H1 (cell line): ENCODE results near the gene TNRC6A. TPM values are rescaled to one million over a fixed set of nuclear protein-coding genes. Genes with fewer than 3 reads are reported as not detected.

Experiments used
- CTCF ChIA-PET: fragments of 300-600 bp; sonication (Branson Sonifier 250); formaldehyde crosslinking; loops from one replicate; lab custom pipeline; 2021; ENCODE audit not compliant: partially characterized antibody; lab: Charles Lee
- POLR2A ChIA-PET: fragments of 300-600 bp; sonication (Branson Sonifier 250); formaldehyde crosslinking; loops from one replicate; lab custom pipeline; 2021; ENCODE audit warnings: inconsistent platforms; ENCODE audit not compliant: partially characterized antibody; lab: Charles Lee
- DNase-seq, 2 experiments: peaks; one replicate each; pipeline versions ENCODE4 v3.0.0 to v3.0.0-alpha.2; 2010 to 2022; ENCODE audit warnings: low spot score in 2 of 2, low read depth in 1 of 2, mixed read lengths in 1 of 2
- FAIRE-seq: peaks from 2 replicates; lab custom pipeline; 2011; peaks lifted over from hg19 to GRCh38; lab: Jason Lieb, UNC
- H2AFZ ChIP-seq: 2 replicates; pipeline ENCODE4 v1.8.1; 2012; ENCODE audit warnings: low read length, inconsistent platforms
- H2AK5ac ChIP-seq: 2 replicates; pipeline ENCODE4 v1.6.1; 2013; ENCODE audit warnings: low read depth, low read length
- H2BK120ac ChIP-seq: replicated peaks from 2 replicates; pipeline ENCODE3; 2013; ENCODE audit warnings: low read depth, low read length, inconsistent platforms
- H2BK12ac ChIP-seq: 2 replicates; pipeline ENCODE4 v1.6.1; 2013; ENCODE audit warnings: low read depth, low read length
- H2BK15ac ChIP-seq: 2 replicates; pipeline ENCODE4 v1.6.1; 2013; ENCODE audit warnings: low read length
- H2BK20ac ChIP-seq: 2 replicates; pipeline ENCODE4 v1.6.1; 2013; ENCODE audit warnings: low read length
- H2BK5ac ChIP-seq: 2 replicates; pipeline ENCODE4 v1.6.1; 2013; ENCODE audit warnings: low read depth, low read length
- H3K14ac ChIP-seq: 2 replicates; pipeline ENCODE4 v1.6.1; 2013; ENCODE audit warnings: inconsistent platforms; ENCODE audit not compliant: insufficient read length
- H3K18ac ChIP-seq: 2 replicates; pipeline ENCODE4 v1.6.1; 2013; ENCODE audit warnings: low read length; ENCODE audit errors: extremely low read depth
- H3K23ac ChIP-seq: 2 replicates; pipeline ENCODE4 v1.6.1; 2013; ENCODE audit warnings: inconsistent platforms; ENCODE audit not compliant: insufficient read length
- H3K23me2 ChIP-seq: 2 replicates; pipeline ENCODE4 v1.6.1; 2013; ENCODE audit warnings: low read depth, low read length
- H3K27ac ChIP-seq: 2 replicates; pipeline ENCODE4 v1.6.1; 2011; ENCODE audit warnings: low read depth, low read length, inconsistent platforms
- H3K27me3 ChIP-seq, 4 experiments: replicated peaks in 1 of 4; 1 replicate in 1 of 4; 2 replicates in 3 of 4; pipeline versions ENCODE4 v1.6.1 to v1.8.1; 2011 to 2013; ENCODE audit warnings: low read length in 3 of 4, mild to moderate bottlenecking in 3 of 4, inconsistent platforms in 2 of 4, mixed read lengths in 2 of 4, moderate library complexity in 1 of 4; ENCODE audit not compliant: control insufficient read depth in 3 of 4, insufficient read depth in 3 of 4; ENCODE audit errors: extremely low read depth in 1 of 4
- H3K36me3 ChIP-seq, 4 experiments: 2 replicates each; pipeline versions ENCODE4 v1.6.1 to v1.8.1; 2011 to 2013; ENCODE audit warnings: mild to moderate bottlenecking in 4 of 4, low read length in 3 of 4, moderate library complexity in 2 of 4, control low read depth in 1 of 4, inconsistent platforms in 1 of 4; ENCODE audit not compliant: insufficient read depth in 4 of 4, control insufficient read depth in 2 of 4
- H3K4ac ChIP-seq: replicated peaks from 2 replicates; pipeline ENCODE3; 2013; ENCODE audit warnings: low read length, low read depth, mixed read lengths, inconsistent platforms; ENCODE audit not compliant: insufficient read length
- H3K4me1 ChIP-seq, 4 experiments: replicated peaks in 1 of 4; 1 replicate in 1 of 4; 2 replicates in 3 of 4; pipeline versions ENCODE4 v1.6.1 to v1.8.1; 2011 to 2013; ENCODE audit warnings: low read length in 3 of 4, inconsistent platforms in 2 of 4, mixed read lengths in 1 of 4; ENCODE audit not compliant: insufficient read depth in 4 of 4, control insufficient read depth in 3 of 4
- H3K4me2 ChIP-seq, 2 experiments: 2 replicates each; pipeline versions ENCODE4 v1.6.1 to v1.8.1; 2011 to 2013; ENCODE audit warnings: low read depth in 2 of 2, low read length in 2 of 2, control low read depth in 1 of 2, inconsistent platforms in 1 of 2, mild to moderate bottlenecking in 1 of 2; ENCODE audit not compliant: insufficient read depth in 1 of 2
- H3K4me3 ChIP-seq, 4 experiments: fragments of 200-600, 300-600 bp in 1 of 4; sonication (generic), shearing (Covaris generic), sonication (Bioruptor Twin) in 1 of 4; 2 replicates each; pipeline versions ENCODE4 v1.5.1 to v1.8.1; 2011 to 2016; ENCODE audit warnings: low read length in 4 of 4, low read depth in 3 of 4, control low read depth in 2 of 4, inconsistent platforms in 2 of 4, mild to moderate bottlenecking in 2 of 4, mixed read lengths in 1 of 4, moderate library complexity in 1 of 4; ENCODE audit not compliant: insufficient read depth in 2 of 4; ENCODE audit errors: extremely low read depth in 1 of 4
- H3K56ac ChIP-seq: replicated peaks from 2 replicates; pipeline ENCODE3; 2013; ENCODE audit warnings: low read depth, mild to moderate bottlenecking, mixed read lengths, low read length, inconsistent platforms; ENCODE audit not compliant: insufficient read length
- H3K79me1 ChIP-seq: 2 replicates; pipeline ENCODE4 v1.6.1; 2013; ENCODE audit warnings: low read depth, low read length, control low read depth
- H3K79me2 ChIP-seq, 2 experiments: 2 replicates each; pipeline versions ENCODE4 v1.6.1 to v1.8.1; 2012 to 2013; ENCODE audit warnings: low read length in 2 of 2, mild to moderate bottlenecking in 2 of 2, inconsistent platforms in 1 of 2; ENCODE audit not compliant: insufficient read depth in 2 of 2, control insufficient read depth in 1 of 2
- H3K9ac ChIP-seq, 4 experiments: replicated peaks in 1 of 4; 1 replicate in 1 of 4; 2 replicates in 3 of 4; pipeline versions ENCODE4 v1.6.1 to v1.8.1; 2011 to 2013; ENCODE audit warnings: low read depth in 3 of 4, low read length in 3 of 4, control low read depth in 2 of 4, mild to moderate bottlenecking in 2 of 4, moderate library complexity in 2 of 4, inconsistent platforms in 1 of 4; ENCODE audit errors: extremely low read depth in 1 of 4
- H3K9me3 ChIP-seq, 2 experiments: 2 replicates each; pipeline versions ENCODE4 v1.6.1 to v1.8.1; 2012 to 2013; ENCODE audit warnings: mild to moderate bottlenecking in 2 of 2, moderate library complexity in 2 of 2, control low read depth in 1 of 2, inconsistent platforms in 1 of 2, low read depth in 1 of 2, low read length in 1 of 2, mixed read lengths in 1 of 2; ENCODE audit not compliant: insufficient read depth in 2 of 2
- H4K20me1 ChIP-seq, 2 experiments: replicated peaks in 1 of 2; 2 replicates each; pipeline versions ENCODE3 to v1.8.1; 2011 to 2013; ENCODE audit warnings: inconsistent platforms in 2 of 2, low read length in 2 of 2, mild to moderate bottlenecking in 1 of 2; ENCODE audit not compliant: insufficient read depth in 2 of 2, control insufficient read depth in 1 of 2
- H4K5ac ChIP-seq: 2 replicates; pipeline ENCODE4 v1.6.1; 2013; ENCODE audit warnings: low read length, low read depth, mixed read lengths, inconsistent platforms; ENCODE audit not compliant: insufficient read length
- H4K8ac ChIP-seq: 2 replicates; pipeline ENCODE4 v1.8.0; 2013; ENCODE audit warnings: mild to moderate bottlenecking, moderate library complexity, low read length, inconsistent platforms; ENCODE audit not compliant: insufficient read depth; ENCODE audit errors: extremely low read depth
- H4K91ac ChIP-seq: replicated peaks from 2 replicates; pipeline ENCODE3; 2013; ENCODE audit warnings: low read length, mixed read lengths, inconsistent platforms; ENCODE audit not compliant: insufficient read length
- BCL11A ChIP-seq, 2 experiments: IDR thresholded peaks; one replicate each; pipeline ENCODE4 v1.6.1; 2011; ENCODE audit warnings: low read depth in 2 of 2, low read length in 2 of 2, mild to moderate bottlenecking in 2 of 2
- CBX5 ChIP-seq: fragments of 300-800, 300-1000 bp; sonication (generic); IDR thresholded peaks from 2 replicates; pipeline ENCODE4 v1.7.1; 2016; ENCODE audit warnings: antibody characterized with exemption, low read length, low read depth
- CHD1 ChIP-seq: IDR thresholded peaks from 2 replicates; pipeline ENCODE4 v1.6.1; 2012; ENCODE audit warnings: low read depth, low read length, improper control_type of control experiment
- HDAC2 ChIP-seq, 2 experiments: fragments of 300-600 bp in 1 of 2; sonication (generic) in 1 of 2; IDR thresholded peaks; 2 replicates each; pipeline ENCODE4 v1.6.1; 2011 to 2012; ENCODE audit warnings: low read depth in 2 of 2, low read length in 2 of 2, mild to moderate bottlenecking in 2 of 2, moderate library complexity in 2 of 2, borderline replicate concordance in 1 of 2, inconsistent platforms in 1 of 2
- PHF8 ChIP-seq: fragments of 200-600 bp; sonication (generic); conservative IDR thresholded peaks from 2 replicates; pipeline ENCODE4 v1.7.1; 2012; ENCODE audit warnings: low read depth, mild to moderate bottlenecking, inconsistent platforms, low read length, moderate library complexity
- TCF12 ChIP-seq: IDR thresholded peaks from 2 replicates; pipeline ENCODE4 v1.6.1; 2011; ENCODE audit warnings: low read depth, mild to moderate bottlenecking, low read length
- WGBS, 2 experiments: shearing (Covaris generic) in 1 of 2; methylation state at CpG; one replicate each; pipeline versions ENCODE4 v1.1.6 to v1.1.7; 2013 to 2015; ENCODE audit warnings: low lambda C conversion rate in 2 of 2, mixed read lengths in 2 of 2, inconsistent platforms in 1 of 2, low coverage in 1 of 2, missing lambda C conversion rate in 1 of 2; ENCODE audit not compliant: insufficient replicate concordance in 2 of 2, insufficient coverage in 1 of 2, insufficient read length in 1 of 2; ENCODE audit errors: extremely low coverage in 1 of 2, missing lambda C conversion rate in 1 of 2; 5-methylcytosine and 5-hydroxymethylcytosine counted together
- polyA plus RNA-seq, 7 experiments: library from polyadenylated mRNA; depleted of rRNA in 3 of 7; stranded (reverse) in 5 of 7; unstranded in 2 of 7; fragments of >200 nt in 5 of 7; fragments of 200-250 nt in 2 of 7; gene quantifications; 1 replicate in 5 of 7; 2 replicates in 1 of 7; 4 replicates in 1 of 7; pipeline versions ENCODE4 v1.2.1 to v1.2.3, GENCODE V29; 2011 to 2013; ENCODE audit warnings: missing spikeins in 2 of 7, mixed read lengths in 2 of 7
- total RNA-seq: library from RNA; stranded (reverse); fragmentation: NEBNext Ultra II Directional; extraction: Animal tissue kit (Norgen Biotek cat#: 25700); gene quantifications from 2 replicates; pipeline ENCODE4 v1.2.1, GENCODE V29; 2021

The TNRC6A gene
- total and polyA plus RNA-seq, 2 of the 8 experiments (the other 6 are each of a cell fraction or from before 2014, with no cell fraction given), result 67.6 to 103 TPM

GRCh38 chr16:24721830-24722238 is 7.6 kb upstream of the TNRC6A start:
- DNase-seq, result no peak
- no peaks in the 10 kb centered on the region for H4K20me1 ChIP-seq
- no peak overlapping the region for H3K27ac ChIP-seq
- H3K27me3 ChIP-seq, result no peaks in the 10 kb centered on the region
- H2BK120ac ChIP-seq, result no peak overlapping the region
- 95% methylated on average over 6 of the region's 6 CpGs; no CpG with 5 or more reads in 1 of the 2 experiments for WGBS, 2 experiments
- no peak overlapping the region for H2BK5ac ChIP-seq
- no peak overlapping the region for H2AFZ ChIP-seq
- no peaks in the 10 kb centered on the region for H3K23me2 ChIP-seq
- H2BK15ac ChIP-seq, result no peak overlapping the region
- FAIRE-seq, result no peak
- H3K4me2 ChIP-seq, result no peak overlapping the region
- no peak overlapping the region for H3K56ac ChIP-seq
- H3K9ac ChIP-seq, result no peak overlapping the region
- H4K5ac ChIP-seq, result no peak overlapping the region
- no peaks in the 10 kb centered on the region for H3K4me1 ChIP-seq
- H3K18ac ChIP-seq, result no peak overlapping the region
- H3K36me3 ChIP-seq, result no peaks in the 10 kb centered on the region
- no peak overlapping the region for H2AK5ac ChIP-seq
- no peak overlapping the region for H4K8ac ChIP-seq
- H3K4ac ChIP-seq, result no peak overlapping the region
- H2BK12ac ChIP-seq, result no peak overlapping the region
- no peak overlapping the region for H4K91ac ChIP-seq
- CTCF ChIA-PET, result no interaction called here
- POLR2A ChIA-PET, result no interaction called here
- no peak overlapping the region for H3K23ac ChIP-seq
- H3K4me3 ChIP-seq, result no peak overlapping the region
- H3K79me1 ChIP-seq, result no peaks in the 10 kb centered on the region
- H3K9me3 ChIP-seq, result no peaks in the 10 kb centered on the region
- H2BK20ac ChIP-seq, result no peak overlapping the region
- H3K14ac ChIP-seq, result no peak overlapping the region
- no peaks in the 10 kb centered on the region for H3K79me2 ChIP-seq
- TF ChIP-seq TCF12 (no peak), PHF8 (no peak), CHD1 (no peak), HDAC2 (IDR thresholded peaks at IDR 0.05; ENCODE audit: borderline replicate concordance in 1 of 2, low read depth in 2 of 2, low read length in 2 of 2) (no peak), CBX5 (no peak), BCL11A (IDR thresholded peaks at IDR 0.05; ENCODE audit: low read depth in 2 of 2, low read length in 2 of 2) (no peak)
